ENCODE data around the gene BCLAF3. TPM values are rescaled to one million over a fixed set of nuclear protein-coding genes. Genes with fewer than 3 reads are reported as not detected.
A peak's percentile ranks its signal among the peaks of the same experiment; 100 is the strongest.

BCLAF3 gene
- 6.7 and 7.9 TPM in 2 replicates for total RNA-seq (2021)
- Bru-seq, nascent RNA, result percentile 63 among the genes with signal in this experiment
- percentile 80 among the genes with signal in this experiment for BruChase-seq, experiment 1, labeled RNA remaining after a 2-hour chase
- percentile 63 among the genes with signal in this experiment for BruChase-seq, experiment 2, labeled RNA remaining after a 6-hour chase
- long read RNA-seq, partial matches to known transcripts, result 0 of 7 reads
- long read RNA-seq, other reads (novel, unspliced or antisense), result 7 of 7 reads

DNA sequence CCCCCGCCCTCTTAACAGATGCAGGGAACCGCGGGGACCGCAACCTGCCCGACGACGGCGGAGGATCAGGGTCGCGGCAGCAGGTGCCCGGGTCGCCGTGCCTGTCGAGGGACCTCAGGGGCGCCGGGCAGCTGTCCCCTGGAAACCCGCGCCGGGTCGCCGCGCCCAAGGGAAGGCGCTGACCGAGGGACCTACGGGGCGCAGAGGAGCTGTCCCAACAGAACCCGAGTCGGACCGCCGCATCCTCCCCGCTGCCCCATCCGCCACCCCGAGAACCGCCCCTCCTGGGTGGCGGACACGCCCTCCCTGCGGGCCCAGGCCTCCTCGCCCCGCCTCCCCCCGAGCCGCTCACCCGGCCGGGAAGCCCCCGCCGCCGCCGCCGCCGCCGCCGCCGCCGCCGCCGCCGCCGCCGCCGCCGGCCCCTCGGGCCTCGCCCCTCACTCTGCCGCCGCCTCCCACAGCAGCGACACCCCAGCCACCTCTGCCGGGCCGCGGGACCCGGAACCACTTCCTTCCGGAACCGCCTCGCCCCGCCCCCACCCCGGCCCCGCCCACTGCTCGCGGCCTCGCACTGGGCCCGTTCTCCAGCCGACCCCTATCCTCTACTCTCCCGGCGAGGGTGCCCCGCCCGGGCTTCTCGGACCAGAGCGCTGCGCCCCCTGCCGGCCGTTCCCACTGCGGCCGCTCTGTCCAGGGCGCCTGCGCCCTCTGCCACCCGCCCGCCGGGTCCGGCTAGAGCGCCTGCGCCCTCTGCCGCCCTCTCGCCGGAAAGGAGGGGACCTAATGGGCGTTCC lies at the start of gene BCLAF3:
Gene BCLAF3 (minus strand): TSS at position 506 of the 794 bp plus-strand sequence. CDS start 20,797 bp downstream, outside the sequence.
- Histone ChIP-seq H3K27ac (0 out of 2 replicates have a peak within 1 kb of the TSS, but pooled peaks have one; percentile 21), H3K36me3 (ENCODE audit: low read depth) (no peaks in the 10 kb centered on the region), H3K79me2 (ENCODE audit: low read depth) (peaks cover 14% of the 10 kb centered on the region), H3K4me2 (peak within 1 kb of the TSS; percentile 76), H3K9me2 (ENCODE audit: insufficient read depth) (no peaks in the 10 kb centered on the region), H3F3A (ENCODE audit: insufficient read depth, low read depth) (no peaks in the 10 kb centered on the region), H3K4me3 (peak within 1 kb of the TSS; percentile 80), H2AFZ (peak within 1 kb of the TSS; percentile 74), H4K20me1 (ENCODE audit: insufficient read depth) (no peaks in the 10 kb centered on the region), H3K4me1 (replicated peaks; ENCODE audit: insufficient read depth) (peaks cover 6% of the 10 kb centered on the region; the same call in 1 of the 2 replicates), H3K9me3 (ENCODE audit: insufficient read depth, low read depth) (no peaks in the 10 kb centered on the region), H3K27me3 (ENCODE audit: insufficient read depth, low read depth) (no peaks in the 10 kb centered on the region)
- intact Hi-C loops (cut with micrococcal nuclease; ENCODE audit: unreplicated experiment), result loop anchor here (1.0 to 5.0 kb wide), 5 partner anchors 76 to 618 kb away; no protein-coding TSS in a partner anchor
- CTCF ChIA-PET, result no interaction called here
- TF ChIP-seq, protein P1, sequence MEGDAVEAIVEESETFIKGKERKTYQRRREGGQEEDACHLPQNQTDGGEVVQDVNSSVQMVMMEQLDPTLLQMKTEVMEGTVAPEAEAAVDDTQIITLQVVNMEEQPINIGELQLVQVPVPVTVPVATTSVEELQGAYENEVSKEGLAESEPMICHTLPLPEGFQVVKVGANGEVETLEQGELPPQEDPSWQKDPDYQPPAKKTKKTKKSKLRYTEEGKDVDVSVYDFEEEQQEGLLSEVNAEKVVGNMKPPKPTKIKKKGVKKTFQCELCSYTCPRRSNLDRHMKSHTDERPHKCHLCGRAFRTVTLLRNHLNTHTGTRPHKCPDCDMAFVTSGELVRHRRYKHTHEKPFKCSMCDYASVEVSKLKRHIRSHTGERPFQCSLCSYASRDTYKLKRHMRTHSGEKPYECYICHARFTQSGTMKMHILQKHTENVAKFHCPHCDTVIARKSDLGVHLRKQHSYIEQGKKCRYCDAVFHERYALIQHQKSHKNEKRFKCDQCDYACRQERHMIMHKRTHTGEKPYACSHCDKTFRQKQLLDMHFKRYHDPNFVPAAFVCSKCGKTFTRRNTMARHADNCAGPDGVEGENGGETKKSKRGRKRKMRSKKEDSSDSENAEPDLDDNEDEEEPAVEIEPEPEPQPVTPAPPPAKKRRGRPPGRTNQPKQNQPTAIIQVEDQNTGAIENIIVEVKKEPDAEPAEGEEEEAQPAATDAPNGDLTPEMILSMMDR (conservative IDR thresholded peaks at IDR 0.05), result peak; percentile 78
- TF ChIP-seq EZH2 (IDR thresholded peaks at IDR 0.05; ENCODE audit: low read depth), result no peak
- peak; percentile 73 to 93 for DNase-seq
- POLR2A ChIA-PET (ENCODE audit: unreplicated experiment), result no interaction called here
- no TSS peak for BruUV-seq (replicated peaks)

- Histone ChIP-seq H2AFZ (no peak overlapping the region), H3K27ac (no peak overlapping the region), H3K4me2 (no peak overlapping the region), H3K9me2 (ENCODE audit: insufficient read depth) (no peaks in the 10 kb centered on the region), H4K20me1 (ENCODE audit: insufficient read depth) (no peaks in the 10 kb centered on the region), H3F3A (ENCODE audit: insufficient read depth, low read depth) (no peaks in the 10 kb centered on the region), H3K79me2 (ENCODE audit: low read depth) (no peaks in the 10 kb centered on the region), H3K4me1 (replicated peaks; ENCODE audit: insufficient read depth) (no peaks in the 10 kb centered on the region), H3K27me3 (ENCODE audit: insufficient read depth, low read depth) (no peaks in the 10 kb centered on the region), H3K36me3 (ENCODE audit: low read depth) (no peaks in the 10 kb centered on the region), H3K4me3 (no peak overlapping the region), H3K9me3 (ENCODE audit: insufficient read depth, low read depth) (no peaks in the 10 kb centered on the region)
- intact Hi-C loops (cut with micrococcal nuclease; ENCODE audit: unreplicated experiment), result no loop called here
- DNase-seq, result no peak
- no TSS peak for BruUV-seq (replicated peaks)
- POLR2A ChIA-PET (ENCODE audit: unreplicated experiment), result no interaction called here
- no peak for TF ChIP-seq EZH2 (IDR thresholded peaks at IDR 0.05; ENCODE audit: low read depth)
- TF ChIP-seq, protein P1 (conservative IDR thresholded peaks at IDR 0.05), result no peak
- CTCF ChIA-PET, result no interaction called here
Measured at GRCh38 chrX:20038966-20039365, 48.1 kb upstream of the BCLAF3 start.

DNA sequence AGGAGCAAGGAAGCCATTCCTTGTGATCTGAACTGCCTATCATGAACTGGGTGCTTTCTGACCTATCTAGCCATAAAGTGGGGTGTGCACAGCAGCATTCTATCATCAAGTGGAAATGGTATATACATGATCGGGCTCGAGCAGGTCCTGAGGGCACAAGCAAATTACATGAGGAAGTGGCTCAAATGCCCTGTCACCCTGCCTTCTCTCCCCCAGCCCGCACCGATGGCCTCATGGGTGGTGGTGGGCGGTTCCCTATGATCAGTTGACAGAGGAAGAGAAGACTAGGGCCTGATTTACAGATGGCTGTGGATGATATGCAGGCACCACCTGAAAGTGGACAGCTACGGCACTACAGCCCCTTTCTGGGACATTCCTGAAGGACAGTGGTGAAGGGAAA lies 46.3 kb upstream of the BCLAF3 start:
- CTCF ChIA-PET, result no interaction called here
- TF ChIP-seq EZH2 (IDR thresholded peaks at IDR 0.05; ENCODE audit: low read depth), result no peak
- TF ChIP-seq, protein P1 (conservative IDR thresholded peaks at IDR 0.05), result no peak

More for the DNA sequence above, 46.3 kb upstream of the BCLAF3 start:
- no peaks in the 10 kb centered on the region for H3K4me1 ChIP-seq (replicated peaks; ENCODE audit: insufficient read depth)
- no peaks in the 10 kb centered on the region for H3F3A ChIP-seq (ENCODE audit: insufficient read depth, low read depth)
- no peak overlapping the region for H2AFZ ChIP-seq
- H3K27ac ChIP-seq, result no peak overlapping the region
- H4K20me1 ChIP-seq (ENCODE audit: insufficient read depth), result no peaks in the 10 kb centered on the region
- BruUV-seq (replicated peaks), result no TSS peak
- H3K4me3 ChIP-seq, result no peak overlapping the region
- no peaks in the 10 kb centered on the region for H3K36me3 ChIP-seq (ENCODE audit: low read depth)
- no peaks in the 10 kb centered on the region for H3K9me2 ChIP-seq (ENCODE audit: insufficient read depth)
- intact Hi-C loops (cut with micrococcal nuclease; ENCODE audit: unreplicated experiment), result no loop called here
- no peak overlapping the region for H3K4me2 ChIP-seq
- H3K79me2 ChIP-seq (ENCODE audit: low read depth), result no peaks in the 10 kb centered on the region
- no peaks in the 10 kb centered on the region for H3K9me3 ChIP-seq (ENCODE audit: insufficient read depth, low read depth)
- DNase-seq, result no peak
- H3K27me3 ChIP-seq (ENCODE audit: insufficient read depth, low read depth), result no peaks in the 10 kb centered on the region
- POLR2A ChIA-PET (ENCODE audit: unreplicated experiment), result no interaction called here

Measured in PC-9 (cell line).